GM19468 (cell line): Measurements from ENCODE around the gene INHBB.
"Not testable (repeated sequence)": the region's sequence is repeated elsewhere in the genome, so short reads cannot be mapped to it uniquely, and the experiment has no call there.

Source experiments
- ATAC-seq: cut with Tn5 transposase; IDR thresholded peaks from one replicate; pipeline ENCODE4 v1.9.1; 2021; ENCODE audit warnings: mild to moderate bottlenecking, moderate library complexity, moderate number of reproducible peaks; ENCODE audit not compliant: unreplicated experiment; ENCODE audit errors: extremely low read depth

The INHBB gene

DNA sequence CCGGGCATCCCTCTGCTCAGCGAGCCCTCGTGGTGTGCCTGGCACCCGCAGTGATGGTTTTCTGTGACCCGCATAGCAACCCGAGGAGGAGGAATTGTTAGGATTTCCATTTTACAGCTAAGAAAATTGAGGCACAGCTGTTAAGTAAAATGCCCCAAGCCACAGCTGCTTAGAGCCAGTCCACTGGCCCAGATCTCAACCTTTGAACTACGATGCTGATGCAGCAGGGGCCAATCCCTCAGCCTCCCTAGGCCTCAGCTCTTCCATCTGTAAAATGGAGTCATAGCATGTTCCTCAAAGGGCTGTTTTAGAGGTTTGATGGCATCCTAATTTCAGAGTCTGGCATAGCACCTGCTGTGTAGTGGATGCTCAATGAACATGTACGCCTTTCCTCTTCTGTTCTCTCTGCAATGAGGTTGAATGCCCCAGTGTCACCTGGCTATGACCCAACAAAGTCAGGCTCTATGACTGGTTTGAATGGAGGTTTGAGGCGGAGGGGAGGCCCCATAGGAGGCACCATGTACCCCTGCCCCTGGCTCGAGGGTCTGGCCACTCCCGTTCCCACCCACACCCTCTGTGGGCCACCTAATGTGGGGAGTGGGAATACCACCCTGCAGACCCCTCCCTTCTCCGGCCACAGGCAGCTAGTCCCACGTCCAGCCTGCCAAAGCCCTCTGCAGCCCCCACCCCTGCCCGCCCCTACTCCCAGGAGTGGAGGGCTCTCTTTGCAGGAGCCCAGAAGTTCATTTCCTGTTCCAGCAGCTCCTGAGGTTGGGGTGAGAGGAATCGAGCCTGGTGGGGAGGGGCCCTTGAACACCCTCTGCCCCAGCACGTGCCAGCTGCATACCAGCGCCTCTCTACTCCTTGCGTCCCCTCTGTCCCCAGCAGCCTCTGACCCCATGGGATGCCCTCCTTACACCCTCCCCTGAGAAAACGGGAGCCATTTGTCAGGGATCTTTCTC lies 31.0 kb downstream of the INHBB start:
- ATAC-seq, result no peak

DNA sequence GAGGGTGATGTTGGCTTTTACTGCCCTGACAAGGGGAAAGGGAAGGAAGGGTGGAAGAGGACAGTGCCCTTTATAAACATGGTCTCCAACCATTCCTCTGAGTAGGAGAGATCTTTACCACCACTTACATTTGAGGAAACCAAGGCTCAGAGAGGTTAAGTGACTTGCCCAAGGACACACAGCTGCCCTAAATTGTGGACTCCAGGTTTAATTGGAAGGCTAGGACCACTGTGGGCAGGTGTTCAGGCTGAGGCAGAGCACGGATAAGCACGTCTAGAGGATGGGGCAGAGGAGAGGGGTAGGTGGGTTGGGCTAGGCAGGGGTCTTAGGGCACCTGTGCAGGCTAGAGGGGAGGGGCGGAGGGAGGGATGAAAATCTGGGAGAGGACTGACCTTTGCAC lies 32.7 kb downstream of the INHBB start:
- ATAC-seq, result no peak

DNA sequence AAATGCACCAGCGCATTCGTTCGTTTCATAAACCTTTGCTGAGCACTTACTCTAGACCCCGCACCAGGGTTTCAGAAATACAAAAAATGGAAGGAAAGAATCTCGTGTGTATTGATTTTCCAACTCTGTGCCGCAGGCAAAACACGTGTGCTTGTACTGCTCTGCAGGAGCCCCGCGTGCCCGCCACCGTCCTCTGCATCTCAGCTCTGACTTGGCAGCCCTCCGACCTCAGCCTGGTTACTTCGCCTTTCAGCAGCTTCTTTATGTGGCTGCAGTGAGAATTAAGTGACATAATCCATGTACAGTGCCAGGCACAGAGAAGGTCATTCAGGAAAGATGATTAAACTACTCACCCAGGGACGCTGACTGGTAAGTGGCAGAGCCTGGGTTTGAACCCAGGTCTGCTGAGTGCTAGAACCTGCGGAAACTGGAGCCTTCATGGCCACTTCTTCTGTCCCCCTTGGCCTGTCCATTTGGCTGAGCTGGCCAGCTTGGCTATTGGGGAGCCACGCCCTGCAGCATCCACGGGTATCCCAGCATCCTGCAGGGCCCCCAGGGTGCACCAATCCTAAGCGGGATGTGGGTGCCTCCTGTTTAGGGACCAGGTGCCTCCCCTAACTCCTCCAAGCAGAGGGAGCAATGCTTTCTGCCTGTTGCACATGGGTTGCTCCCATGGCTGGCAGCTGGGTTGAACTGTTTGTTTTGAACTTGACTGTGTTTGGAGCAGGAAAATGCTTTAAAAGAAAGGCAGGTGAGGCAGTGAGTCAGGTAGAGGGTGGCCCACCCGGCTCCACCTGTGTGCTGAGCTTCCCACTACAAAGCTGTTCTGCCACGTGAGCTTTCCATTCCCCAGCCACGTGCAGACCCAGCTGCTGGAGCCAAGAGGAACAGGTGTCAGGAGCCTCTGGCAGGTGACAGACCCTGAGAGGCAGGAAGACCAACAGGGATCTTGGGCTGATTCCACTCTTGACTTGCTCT lies 34.3 kb downstream of the INHBB start:
- ATAC-seq, result no peak

DNA sequence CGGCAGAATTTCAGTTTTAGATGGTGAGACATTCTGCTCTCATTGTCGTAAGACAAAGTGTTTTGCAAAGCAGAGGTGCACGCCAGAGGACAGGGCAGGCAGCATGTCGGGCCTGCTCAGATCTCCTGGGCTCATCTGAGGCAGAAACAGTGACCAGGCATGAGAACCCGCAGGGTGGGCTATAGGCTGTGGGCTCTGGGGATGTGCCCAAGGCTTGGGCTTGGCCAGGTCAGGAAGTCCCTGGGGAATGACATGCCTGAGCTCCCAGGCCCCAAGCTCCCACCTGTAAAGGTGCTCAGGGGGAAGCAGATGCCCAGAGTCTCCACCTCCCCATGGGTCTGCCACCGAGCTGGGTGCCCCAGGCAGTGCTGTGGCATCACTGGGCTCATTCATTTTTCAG lies 35.3 kb downstream of the INHBB start:
- no peak for ATAC-seq

GRCh38 chr2:120381661-120382060 lies 35.7 kb downstream of the INHBB start:
- no peak for ATAC-seq

DNA sequence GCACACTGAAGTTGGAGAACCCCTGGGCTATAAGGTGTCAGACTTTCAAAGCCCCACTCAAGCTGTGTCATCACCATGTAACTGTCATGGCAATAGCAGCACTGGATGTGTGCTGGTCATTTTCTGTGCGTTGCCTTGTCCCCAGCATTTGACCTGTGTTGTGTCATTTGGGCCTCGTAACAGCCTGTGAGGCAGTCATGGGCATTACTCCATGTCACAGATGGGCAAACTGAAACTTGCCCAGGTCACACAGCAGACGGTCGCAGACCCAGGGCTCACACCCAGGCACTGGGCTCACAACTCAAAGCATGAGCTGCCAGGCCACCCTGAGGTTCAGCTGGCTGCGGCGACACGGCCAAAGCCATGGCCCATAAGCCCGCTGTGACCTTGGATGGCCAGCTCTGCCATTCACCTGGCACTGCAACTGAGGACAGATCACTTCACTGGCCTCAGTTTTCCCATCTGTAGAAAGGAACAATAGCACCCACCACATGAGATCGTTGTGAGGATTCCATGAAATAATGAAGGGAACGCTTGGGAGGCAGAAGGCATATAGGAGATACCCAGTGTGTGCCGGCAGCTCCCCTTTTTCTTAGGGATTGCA lies 36.7 kb downstream of the INHBB start:
- ATAC-seq, result no peak

DNA sequence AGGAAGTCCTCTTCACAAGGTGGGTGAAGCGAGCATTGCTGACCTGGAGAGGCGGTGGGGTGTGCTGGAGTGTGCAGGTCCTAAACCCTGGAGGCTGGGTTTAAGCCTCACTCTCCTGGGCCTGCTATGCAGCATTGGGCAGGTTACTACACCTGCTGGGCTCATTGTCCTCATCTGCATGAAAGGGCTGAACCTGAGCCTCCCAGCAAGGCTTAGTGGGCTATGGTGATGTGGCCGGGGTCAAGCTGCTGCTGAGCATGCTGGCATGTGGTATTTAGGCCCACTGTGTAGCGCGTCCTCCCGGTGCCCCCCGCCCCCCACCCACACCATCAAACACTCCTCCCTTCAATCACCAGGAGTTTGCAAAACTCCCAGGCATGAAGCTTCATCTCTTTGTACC lies 37.3 kb downstream of the INHBB start:
- no peak for ATAC-seq

GRCh38 chr2:120383631-120384340 lies 37.9 kb downstream of the INHBB start:
- no peak for ATAC-seq

- ATAC-seq, result no peak
Observed at GRCh38 chr2:120384486-120385354, 38.8 kb downstream of the INHBB start.

GRCh38 chr2:120385355-120386127 lies 39.6 kb downstream of the INHBB start:
- ATAC-seq, result no peak

GRCh38 chr2:120388222-120389035 lies 42.5 kb downstream of the INHBB start:
- ATAC-seq, result no peak

- ATAC-seq, result no peak
Observed at GRCh38 chr2:120389036-120389391, 43.1 kb downstream of the INHBB start.

- no peak for ATAC-seq
Observed at GRCh38 chr2:120390381-120391055, 44.6 kb downstream of the INHBB start.

DNA sequence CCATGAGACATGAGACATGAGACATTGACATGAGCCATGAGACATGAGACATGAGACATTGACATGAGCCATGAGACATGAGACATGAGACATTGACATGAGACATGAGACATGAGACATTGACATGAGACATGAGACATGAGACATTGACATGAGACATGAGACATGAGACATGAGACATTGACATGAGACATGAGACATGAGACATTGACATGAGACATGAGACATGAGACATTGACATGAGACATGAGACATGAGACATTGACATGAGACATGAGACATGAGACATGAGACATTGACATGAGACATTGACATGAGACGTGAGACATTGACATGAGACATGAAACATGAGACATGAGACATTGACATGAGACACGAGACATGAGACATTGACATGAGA lies 45.4 kb downstream of the INHBB start:
- ATAC-seq, result not testable (repeated sequence)

- ATAC-seq, result no peak
Observed at GRCh38 chr2:120391911-120392665, 46.2 kb downstream of the INHBB start.

GRCh38 chr2:120392923-120393322 lies 47.0 kb downstream of the INHBB start:
- no peak for ATAC-seq
